HL-60 (cell line): ENCODE measurements around the gene PPAN.

Source experiments
- REST ChIP-seq: IDR thresholded peaks from 2 replicates; pipeline ENCODE4 v1.6.1; 2012; ENCODE audit warnings: low read depth; ENCODE audit not compliant: insufficient replicate concordance
- SPI1 ChIP-seq: IDR thresholded peaks from 2 replicates; pipeline ENCODE4 v1.6.1; 2012; ENCODE audit warnings: low read depth, mild to moderate bottlenecking, borderline replicate concordance
- TF ChIP-seq, protein P1 (sequence below): IDR thresholded peaks from one replicate; pipeline ENCODE4 v1.5.1; 2011; ENCODE audit warnings: low read length, control low read depth, inconsistent platforms; ENCODE audit not compliant: insufficient read depth

DNA sequence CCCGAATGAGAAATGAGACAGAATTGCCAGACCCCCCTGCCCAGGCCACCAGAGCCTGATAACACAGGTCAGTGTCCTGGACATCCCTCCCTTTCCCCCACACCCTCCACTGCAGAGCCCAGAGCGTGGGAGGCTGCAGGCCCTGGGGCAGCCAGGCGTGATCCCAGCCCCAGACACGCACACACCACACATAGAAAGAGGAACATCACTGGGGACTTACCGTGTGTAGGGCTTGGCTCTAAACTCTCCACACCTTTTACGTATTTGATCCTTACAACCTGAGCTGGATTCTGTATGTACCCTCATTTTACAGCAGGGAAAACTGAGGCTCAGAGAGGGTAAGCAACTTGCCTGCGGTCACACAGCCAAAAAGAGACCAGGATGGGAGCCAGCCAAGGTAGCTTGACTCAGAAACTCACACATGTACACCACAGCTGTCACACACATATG, 3.4 kb upstream of the PPAN start:
- TF ChIP-seq, protein P1, sequence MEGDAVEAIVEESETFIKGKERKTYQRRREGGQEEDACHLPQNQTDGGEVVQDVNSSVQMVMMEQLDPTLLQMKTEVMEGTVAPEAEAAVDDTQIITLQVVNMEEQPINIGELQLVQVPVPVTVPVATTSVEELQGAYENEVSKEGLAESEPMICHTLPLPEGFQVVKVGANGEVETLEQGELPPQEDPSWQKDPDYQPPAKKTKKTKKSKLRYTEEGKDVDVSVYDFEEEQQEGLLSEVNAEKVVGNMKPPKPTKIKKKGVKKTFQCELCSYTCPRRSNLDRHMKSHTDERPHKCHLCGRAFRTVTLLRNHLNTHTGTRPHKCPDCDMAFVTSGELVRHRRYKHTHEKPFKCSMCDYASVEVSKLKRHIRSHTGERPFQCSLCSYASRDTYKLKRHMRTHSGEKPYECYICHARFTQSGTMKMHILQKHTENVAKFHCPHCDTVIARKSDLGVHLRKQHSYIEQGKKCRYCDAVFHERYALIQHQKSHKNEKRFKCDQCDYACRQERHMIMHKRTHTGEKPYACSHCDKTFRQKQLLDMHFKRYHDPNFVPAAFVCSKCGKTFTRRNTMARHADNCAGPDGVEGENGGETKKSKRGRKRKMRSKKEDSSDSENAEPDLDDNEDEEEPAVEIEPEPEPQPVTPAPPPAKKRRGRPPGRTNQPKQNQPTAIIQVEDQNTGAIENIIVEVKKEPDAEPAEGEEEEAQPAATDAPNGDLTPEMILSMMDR, result no peak
- TF ChIP-seq REST (no peak), SPI1 (peak; percentile 44; the same call in 1 of the 2 replicates)
